KOPT-K1 (cell line): ENCODE measurements around the gene IL17REL.

Experiments
- H3K27ac ChIP-seq: fragments of 200-600 bp; sonication (generic); 2 replicates; pipeline ENCODE4 v1.5.1; 2016; ENCODE audit warnings: antibody characterized with exemption, mild to moderate bottlenecking, low read depth, low read length; ENCODE audit not compliant: poor library complexity, severe bottlenecking
- H3K36me3 ChIP-seq: fragments of 200-600 bp; sonication (generic); 2 replicates; pipeline ENCODE4 v1.5.1; 2017; ENCODE audit warnings: antibody characterized with exemption, mild to moderate bottlenecking, low read length, moderate library complexity; ENCODE audit not compliant: insufficient read depth
- H3K9me3 ChIP-seq: fragments of 200-600 bp; sonication (generic); 2 replicates; pipeline ENCODE4 v1.5.1; 2017; ENCODE audit warnings: antibody characterized with exemption, low read length, mild to moderate bottlenecking; ENCODE audit not compliant: insufficient read depth, poor library complexity, severe bottlenecking

Gene IL17REL

GRCh38 chr22:50049299-50050195 lies 37.0 kb upstream of the IL17REL start:
- Histone ChIP-seq H3K9me3 (peaks cover 27% of the 10 kb centered on the region), H3K36me3 (no peaks in the 10 kb centered on the region), H3K27ac (no peak overlapping the region)

- no peaks in the 10 kb centered on the region for H3K36me3 ChIP-seq
- no peak overlapping the region for H3K27ac ChIP-seq
- peaks cover 22% of the 10 kb centered on the region for H3K9me3 ChIP-seq
Observed at GRCh38 chr22:50048836-50049235, 36.3 kb upstream of the IL17REL start.

DNA sequence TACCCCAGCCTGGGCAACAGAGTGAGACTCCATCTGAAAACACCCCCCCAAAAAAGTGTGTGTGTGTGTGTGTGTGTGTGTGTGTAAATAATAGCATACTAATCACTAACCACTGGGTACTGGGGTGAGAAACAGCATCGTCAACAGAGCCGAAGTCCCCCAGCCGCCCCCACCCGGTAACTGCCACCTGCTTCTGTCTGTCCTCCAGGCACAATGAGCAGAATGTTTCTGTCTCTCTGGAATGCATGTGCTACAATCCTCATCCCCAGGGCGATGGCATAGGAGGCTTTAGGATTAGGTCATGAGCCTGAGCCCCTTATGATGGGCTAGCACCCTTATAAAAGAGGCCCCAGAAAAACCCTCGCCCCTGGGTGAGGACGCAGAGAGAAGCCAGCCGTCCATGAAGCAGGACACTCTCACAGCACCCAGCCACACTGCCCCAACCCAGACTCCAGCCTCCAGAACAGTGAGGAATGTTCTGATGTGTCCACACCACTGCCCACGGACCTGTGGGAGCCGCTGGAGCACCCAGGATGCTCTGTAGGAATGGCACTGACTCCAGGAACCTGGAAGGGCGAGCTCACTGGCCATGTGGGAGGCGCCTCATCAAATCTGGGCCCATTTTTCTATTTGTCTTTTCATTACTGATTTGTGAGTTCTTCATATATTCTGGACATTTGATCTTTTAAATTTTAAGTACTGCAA lies 35.6 kb upstream of the IL17REL start:
- no peak overlapping the region for H3K27ac ChIP-seq
- no peaks in the 10 kb centered on the region for H3K36me3 ChIP-seq
- peaks cover 16% of the 10 kb centered on the region for H3K9me3 ChIP-seq

DNA sequence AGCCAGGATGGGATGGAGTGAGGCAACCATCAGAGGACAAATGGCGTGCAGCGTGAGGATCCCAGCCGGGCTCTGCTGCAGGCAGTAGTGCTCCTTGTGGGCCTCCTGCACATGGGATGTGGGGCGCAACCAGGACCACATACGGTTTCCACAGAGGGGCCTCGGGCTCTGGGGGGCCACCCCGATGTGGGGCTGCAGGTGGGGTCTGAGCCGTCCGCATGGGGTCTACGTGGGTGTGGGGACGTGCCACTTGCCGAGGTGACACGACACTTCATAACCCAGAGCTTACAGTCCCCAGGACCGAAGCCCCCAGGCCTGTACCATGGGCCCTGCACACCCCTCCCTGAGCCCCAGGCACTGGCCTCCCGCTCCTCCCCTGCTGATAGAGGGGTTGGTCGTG lies 34.8 kb upstream of the IL17REL start:
- peaks cover 7% of the 10 kb centered on the region for H3K9me3 ChIP-seq
- no peaks in the 10 kb centered on the region for H3K36me3 ChIP-seq
- H3K27ac ChIP-seq = no peak overlapping the region

DNA sequence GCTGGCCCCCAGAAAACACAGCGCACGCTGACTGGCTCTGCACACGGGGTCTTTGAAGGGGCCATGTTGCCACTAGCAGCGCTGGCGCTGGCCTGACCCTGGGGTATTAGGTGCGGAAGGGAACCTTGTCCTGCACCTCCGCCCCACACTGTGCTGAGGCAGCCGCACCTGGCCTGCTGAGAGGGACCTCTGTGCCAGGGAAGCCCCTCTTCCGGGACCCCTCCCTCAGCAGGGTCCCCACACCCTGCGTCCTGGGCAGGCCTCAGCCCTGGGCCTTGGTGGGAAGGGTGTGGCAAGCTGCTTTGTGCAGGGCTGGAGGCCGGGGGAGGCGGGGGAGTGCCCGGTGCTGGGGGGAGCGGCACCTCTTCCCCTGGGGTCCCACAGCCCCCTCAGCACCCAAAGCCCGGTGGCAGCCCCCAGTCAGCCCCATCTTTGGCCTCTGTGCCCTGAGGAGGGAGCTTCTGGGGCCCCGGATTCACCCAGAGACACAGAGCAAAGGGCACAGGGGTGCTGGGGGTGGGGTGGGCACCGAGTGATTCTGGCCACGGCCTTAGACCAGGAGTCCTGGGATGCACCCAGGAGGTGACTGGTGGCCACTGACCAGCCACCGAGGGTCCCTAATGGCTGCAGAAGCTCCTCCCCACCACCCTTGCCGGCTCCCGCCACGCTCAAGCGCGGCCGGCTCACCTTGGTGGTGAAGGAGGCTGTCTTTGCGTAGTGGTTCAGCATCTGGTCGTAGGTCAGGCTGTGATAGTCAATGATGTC lies 34.1 kb upstream of the IL17REL start:
- H3K27ac ChIP-seq = no peak overlapping the region
- no peaks in the 10 kb centered on the region for H3K36me3 ChIP-seq
- peaks cover under 1% of the 10 kb centered on the region for H3K9me3 ChIP-seq

DNA sequence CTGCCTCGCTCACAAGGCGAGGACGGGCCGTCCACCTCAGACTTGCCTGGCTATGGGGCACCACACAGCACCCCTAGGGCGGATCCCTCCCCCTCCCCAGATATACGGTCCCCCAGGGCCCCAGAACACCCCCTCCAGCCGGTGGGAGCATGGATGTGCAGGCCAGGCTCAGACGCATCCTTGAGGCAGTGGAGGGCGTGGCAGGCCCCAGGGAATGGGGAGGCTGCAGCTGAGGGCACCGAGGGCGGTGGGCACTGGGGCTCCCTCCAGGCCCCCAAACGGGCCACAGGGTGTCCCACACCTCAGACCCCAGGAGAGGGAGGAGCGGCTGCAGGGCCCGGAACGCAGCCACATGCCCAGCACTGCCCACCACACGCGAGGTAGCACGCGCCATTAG lies 33.5 kb upstream of the IL17REL start:
- no peaks in the 10 kb centered on the region for H3K9me3 ChIP-seq
- H3K36me3 ChIP-seq = no peaks in the 10 kb centered on the region
- no peak overlapping the region for H3K27ac ChIP-seq

DNA sequence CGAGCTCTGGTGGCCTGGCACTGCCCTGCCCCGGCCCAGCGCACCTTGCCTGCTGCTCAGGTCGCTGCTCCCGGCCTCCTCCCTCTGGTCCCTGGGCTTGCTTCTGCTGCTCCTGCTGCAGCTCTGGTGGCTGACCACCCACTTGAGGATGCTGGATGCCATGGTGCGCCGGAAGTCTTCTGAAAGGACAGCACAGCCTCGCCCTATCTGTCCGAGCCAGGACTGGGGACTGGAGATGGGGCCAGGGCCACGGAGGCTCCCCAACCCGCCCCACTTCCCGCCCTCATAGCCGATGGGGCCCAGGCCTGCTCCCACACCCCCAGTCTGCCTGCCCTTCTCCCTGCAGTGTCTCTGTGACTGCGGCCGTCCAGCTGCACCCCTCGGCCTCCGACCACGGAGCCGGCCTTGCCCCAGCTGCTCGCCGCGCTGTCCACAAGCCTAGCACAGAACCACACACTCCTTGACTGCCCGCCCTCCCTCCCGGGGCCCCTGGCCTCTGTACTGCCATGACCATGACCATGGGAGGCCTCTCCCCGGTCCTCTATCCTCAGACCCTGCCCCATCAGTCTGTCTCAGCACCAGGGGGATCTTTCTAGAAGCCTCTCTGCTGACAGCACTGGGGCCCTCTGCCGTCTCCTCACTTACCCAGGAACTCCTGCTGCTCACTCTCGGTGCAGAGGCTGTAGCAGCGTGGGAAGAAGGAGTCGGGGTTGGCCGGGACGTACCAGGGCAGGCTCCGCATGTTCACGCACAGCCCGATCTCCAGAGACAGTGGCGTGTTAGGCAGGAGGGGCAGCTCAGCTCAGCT lies 32.9 kb upstream of the IL17REL start:
- Histone ChIP-seq H3K27ac (no peak overlapping the region), H3K36me3 (no peaks in the 10 kb centered on the region), H3K9me3 (no peaks in the 10 kb centered on the region)

DNA sequence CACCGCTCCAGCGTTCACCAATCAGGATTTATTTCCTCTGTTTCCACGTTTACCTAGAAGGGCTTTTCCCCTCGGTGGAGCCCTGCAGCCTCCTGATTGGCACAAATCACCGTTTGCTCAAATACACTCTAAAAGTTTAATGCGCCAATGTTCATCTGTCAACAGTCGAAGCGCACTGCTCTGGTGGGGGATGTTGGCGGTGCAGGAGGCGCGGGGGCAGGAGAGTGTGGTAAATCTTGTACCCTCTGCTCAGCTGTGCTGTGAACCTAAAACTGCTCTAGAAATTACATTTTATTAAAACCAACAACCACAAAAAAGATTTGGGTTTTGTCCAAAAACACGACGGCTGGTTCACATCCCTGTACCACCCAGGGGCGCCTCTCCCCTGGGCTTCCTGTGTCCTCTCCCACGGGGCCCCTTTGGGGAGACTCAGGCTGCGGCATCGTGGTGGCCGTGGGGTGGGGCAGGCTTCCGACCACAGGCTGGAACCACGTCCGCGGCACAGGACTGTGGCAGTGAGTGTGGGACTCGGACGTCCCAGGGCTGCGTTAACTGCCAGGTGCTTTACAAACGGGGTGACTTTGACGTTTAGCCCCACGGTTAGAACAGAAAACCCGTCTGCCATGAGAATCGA lies 32.0 kb upstream of the IL17REL start:
- no peak overlapping the region for H3K27ac ChIP-seq
- no peaks in the 10 kb centered on the region for H3K36me3 ChIP-seq
- H3K9me3 ChIP-seq = peaks cover 6% of the 10 kb centered on the region

DNA sequence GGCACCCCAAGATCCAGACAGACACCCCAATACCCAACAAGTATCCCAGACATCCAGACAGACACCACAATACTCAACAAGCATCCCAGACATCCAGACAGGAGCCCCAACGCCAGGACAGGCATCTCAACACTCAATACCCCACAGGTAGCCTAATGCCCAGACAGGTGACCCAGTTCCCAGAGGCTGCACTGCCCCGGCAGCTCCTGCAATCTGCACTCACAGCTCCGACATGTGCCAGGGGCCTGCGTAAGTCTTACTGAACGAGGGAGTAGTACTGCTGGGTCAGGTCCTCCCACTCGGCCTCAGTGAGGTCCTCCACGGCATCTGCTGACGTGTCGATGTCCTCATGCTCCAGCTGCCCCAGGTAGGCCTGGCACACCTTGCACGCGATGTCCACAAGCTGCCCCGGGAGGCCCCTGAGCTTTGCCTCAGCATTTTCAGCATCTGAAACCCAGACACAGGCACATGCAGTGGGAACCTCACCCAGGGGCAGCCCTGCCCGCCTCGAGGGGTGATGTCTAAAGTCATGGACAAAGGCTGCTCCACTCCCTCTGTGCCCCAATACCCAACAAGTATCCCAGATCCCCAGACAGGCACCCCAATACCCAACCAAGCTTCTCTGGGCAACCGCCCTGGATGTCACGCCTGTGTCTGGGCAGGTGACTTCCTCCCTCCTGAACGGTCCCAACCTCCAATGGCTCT lies 28.9 kb upstream of the IL17REL start:
- Histone ChIP-seq H3K36me3 (no peaks in the 10 kb centered on the region), H3K27ac (no peak overlapping the region), H3K9me3 (peaks cover 20% of the 10 kb centered on the region)

- no peaks in the 10 kb centered on the region for H3K36me3 ChIP-seq
- peaks cover 20% of the 10 kb centered on the region for H3K9me3 ChIP-seq
Observed at GRCh38 chr22:50040717-50041116, 28.2 kb upstream of the IL17REL start.

DNA sequence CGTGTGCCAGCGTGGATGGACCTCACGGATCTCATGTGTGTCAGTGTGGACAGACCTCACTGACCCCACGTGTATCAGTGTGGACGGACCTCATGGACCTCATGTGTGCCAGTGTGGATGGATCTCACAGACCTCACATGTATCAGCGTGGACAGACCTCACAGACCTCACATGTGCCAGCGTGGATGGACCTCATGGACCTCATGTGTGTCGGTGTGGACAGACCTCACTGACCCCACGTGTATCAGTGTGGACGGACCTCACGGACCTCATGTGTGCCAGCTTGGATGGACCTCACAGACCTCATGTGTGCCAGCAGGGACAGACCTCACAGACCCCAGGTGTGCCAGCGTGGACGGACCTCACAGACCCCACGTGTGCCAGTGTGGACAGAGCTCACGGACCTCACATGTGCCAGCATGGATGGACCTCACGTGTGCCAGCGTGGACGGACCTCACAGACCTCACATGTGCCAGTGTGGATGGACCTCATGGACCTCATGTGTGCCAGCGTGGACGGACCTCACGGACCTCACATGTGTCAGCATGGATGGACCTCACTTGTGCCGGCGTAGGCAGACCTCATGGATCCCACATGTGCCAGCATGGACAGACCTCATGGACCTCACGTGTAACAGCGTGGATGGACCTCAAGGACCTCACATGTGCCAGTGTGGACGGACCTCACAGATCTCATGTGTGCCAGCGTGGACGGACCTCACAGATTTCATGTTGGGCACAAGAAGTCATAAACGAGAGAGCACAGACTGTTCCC lies 27.3 kb upstream of the IL17REL start:
- H3K9me3 ChIP-seq = peaks cover 20% of the 10 kb centered on the region
- H3K27ac ChIP-seq = no peak overlapping the region
- H3K36me3 ChIP-seq = no peaks in the 10 kb centered on the region

More at GRCh38 chr22:50040717-50041116, 28.2 kb upstream of the IL17REL start:
- H3K27ac ChIP-seq = no peak overlapping the region

- H3K36me3 ChIP-seq = no peaks in the 10 kb centered on the region
- peaks cover 20% of the 10 kb centered on the region for H3K9me3 ChIP-seq
- H3K27ac ChIP-seq = no peak overlapping the region
Observed at GRCh38 chr22:50035976-50036724, 23.6 kb upstream of the IL17REL start.
